K562 (cell line): ENCODE results near the gene INTS6. TPM values are rescaled to one million over a fixed set of nuclear protein-coding genes. Genes with fewer than 3 reads are reported as not detected.
A peak's percentile ranks its signal among the peaks of the same experiment; 100 is the strongest.

Experiments used
- C11orf30 ChIP-seq: fragments of 450-650 bp; IDR thresholded peaks from 2 replicates; pipeline ENCODE4 v1.6.1; 2016; ENCODE audit warnings: low read depth, mild to moderate bottlenecking
- ELF1 ChIP-seq: fragments of 200-800 bp; sonication (Bioruptor generic); IDR thresholded peaks from 2 replicates; pipeline ENCODE4 v1.6.1; 2016; ENCODE audit warnings: missing genetic modification characterization, missing compliant biosample characterization
- HMGN3 ChIP-seq: IDR thresholded peaks from 2 replicates; pipeline ENCODE4 v1.6.1; 2011; ENCODE audit warnings: borderline replicate concordance, low read depth, mild to moderate bottlenecking, mixed read lengths, low read length; ENCODE audit not compliant: insufficient read length; ENCODE audit errors: extremely low read depth
- MAX ChIP-seq: sonication (generic); formaldehyde crosslinking; IDR thresholded peaks from 2 replicates; pipeline ENCODE4 v1.9.0; 2022; ENCODE audit warnings: mild to moderate bottlenecking, missing genetic modification reagents
- NFRKB ChIP-seq: fragments of 450-650 bp; IDR thresholded peaks from 2 replicates; pipeline ENCODE4 v1.6.1; 2016; ENCODE audit warnings: low read depth
- POLR2A ChIP-seq: fragments of 450-650 bp; conservative IDR thresholded peaks from 2 replicates; pipeline ENCODE4 v1.6.1; 2016
- RBFOX2 ChIP-seq: fragments of 200-400 bp; formaldehyde crosslinking; IDR thresholded peaks from 2 replicates; pipeline ENCODE4 v1.6.1; 2017; ENCODE audit warnings: low read depth, mild to moderate bottlenecking, low read length, moderate library complexity
- TAF1 ChIP-seq: IDR thresholded peaks from 2 replicates; pipeline ENCODE4 v1.6.1; 2011; ENCODE audit warnings: mild to moderate bottlenecking, low read length, moderate library complexity; ENCODE audit not compliant: insufficient read depth, control insufficient read depth, severe bottlenecking; ENCODE audit errors: extremely low read depth
- TSC22D4 ChIP-seq: fragments of 450-650 bp; IDR thresholded peaks from 2 replicates; pipeline ENCODE4 v1.6.1; 2016; ENCODE audit warnings: missing genetic modification characterization, missing biosample characterization, control low read depth
- YY1 ChIP-seq, 3 experiments: IDR thresholded peaks; 2 replicates each; pipeline ENCODE4 v1.6.1; 2011; ENCODE audit warnings: low read length in 2 of 3, mild to moderate bottlenecking in 2 of 3, moderate library complexity in 2 of 3, borderline replicate concordance in 1 of 3, control low read depth in 1 of 3, low read depth in 1 of 3; ENCODE audit not compliant: insufficient read depth in 3 of 3, insufficient replicate concordance in 2 of 3, control insufficient read depth in 1 of 3, insufficient read length in 1 of 3; ENCODE audit errors: extremely low read depth in 1 of 3
- ZFX ChIP-seq: sonication (generic); formaldehyde crosslinking; IDR thresholded peaks from 2 replicates; pipeline ENCODE4 v1.8.0; 2022; ENCODE audit warnings: mild to moderate bottlenecking, missing genetic modification reagents, moderate library complexity
- polyA plus RNA-seq, 8 experiments: library from polyadenylated mRNA; depleted of rRNA in 4 of 8; stranded (reverse) in 5 of 8; unstranded in 3 of 8; fragments of >200 nt; fragmentation: Nextera tagmentation in 2 of 8; fragmentation: Illumina TruSeq in 1 of 8; extraction: Ambion mirVana in 2 of 8; extraction: Trizol in 1 of 8; gene quantifications; 2 replicates each; pipeline versions ENCODE4 v1.2.1 to v1.2.3, GENCODE V29; 2011 to 2014; ENCODE audit warnings: inconsistent platforms in 1 of 8, missing spikeins in 1 of 8
- total RNA-seq, 7 experiments: library from RNA; depleted of rRNA in 6 of 7; stranded (reverse); fragments of >200 nt in 6 of 7; fragmentation: Illumina TruSeq in 2 of 7; extraction: Trizol in 2 of 7; gene quantifications; 2 replicates each; pipeline versions ENCODE4 v1.2.1 to v1.2.3, GENCODE V29; 2011 to 2021; ENCODE audit warnings: low replicate concordance in 1 of 7
- TF ChIP-seq, protein P1 (sequence below), 2 experiments: IDR thresholded peaks; 2 replicates each; pipeline ENCODE4 v1.6.1; 2012; ENCODE audit warnings: improper control_type of control experiment in 2 of 2, low read depth in 2 of 2, low read length in 2 of 2, borderline replicate concordance in 1 of 2
- TF ChIP-seq, protein P2 (sequence below), 2 experiments: fragments of 200-800 bp in 1 of 2; sonication (Bioruptor generic) in 1 of 2; sonication (generic) in 1 of 2; formaldehyde crosslinking in 1 of 2; IDR thresholded peaks in 1 of 2; conservative IDR thresholded peaks in 1 of 2; 2 replicates each; pipeline versions ENCODE4 v1.5.0 to v1.6.1; 2016 to 2020; ENCODE audit warnings: missing compliant biosample characterization in 1 of 2, missing genetic modification characterization in 1 of 2, missing genetic modification reagents in 1 of 2
- TF ChIP-seq, protein P3 (sequence below): fragments of 450-650 bp; IDR thresholded peaks from 2 replicates; pipeline ENCODE4 v1.7.0; 2016; ENCODE audit warnings: borderline replicate concordance
- TF ChIP-seq, protein P4 (sequence below): fragments of 200-800 bp; sonication (Bioruptor generic); IDR thresholded peaks from 2 replicates; pipeline ENCODE4 v1.6.1; 2017; ENCODE audit warnings: missing genetic modification characterization, missing compliant biosample characterization

INTS6 gene
- total and polyA plus RNA-seq, 9 of the 15 experiments (the other 6 are each of a cell fraction or from before 2014, with no cell fraction given), result 3.7 to 29.8 (median 16.1) TPM

DNA sequence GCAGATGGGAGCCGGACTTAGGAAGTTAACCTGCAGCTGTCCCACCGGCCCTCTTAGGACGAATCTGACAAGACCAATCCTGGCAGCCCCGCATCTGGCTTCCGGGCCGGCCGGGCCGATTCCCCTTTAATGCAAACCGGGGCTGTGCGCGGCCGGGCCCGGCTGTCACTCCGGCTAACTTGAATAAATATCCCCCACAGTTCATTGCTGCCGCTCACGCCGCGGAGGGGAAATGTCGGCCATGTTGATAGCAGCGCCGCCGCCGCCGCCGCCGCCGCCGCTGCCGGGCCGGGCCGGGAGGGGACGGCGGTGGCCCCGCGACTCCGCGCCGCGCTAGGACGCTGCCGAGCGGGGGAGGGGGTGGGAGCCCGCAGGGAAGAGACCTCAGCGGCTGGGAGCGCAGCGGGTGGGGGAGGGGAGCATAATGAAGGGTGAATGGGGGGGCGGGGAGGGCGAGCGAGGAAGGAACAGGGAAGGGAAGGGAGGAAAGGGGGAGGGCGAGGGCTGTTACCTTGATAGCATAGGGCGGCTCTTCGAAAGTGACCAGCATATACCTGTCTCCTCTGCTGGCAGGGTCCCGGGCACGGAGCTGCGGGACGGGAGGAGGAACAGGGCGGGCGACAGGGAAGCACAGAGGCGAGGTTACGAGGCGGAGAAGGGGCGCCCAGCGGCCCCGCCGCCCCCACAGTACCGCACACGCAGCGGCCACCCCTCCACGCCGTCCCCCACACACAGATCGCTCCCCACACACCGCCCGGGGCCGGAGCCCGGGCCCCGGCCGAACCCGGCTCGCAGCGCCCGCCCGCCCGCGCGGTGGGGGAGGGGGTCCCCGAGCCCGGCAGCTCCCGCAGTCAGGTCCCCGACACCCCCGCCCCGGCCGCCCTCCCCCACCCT lies 1.1 kb downstream of the INTS6 start (continued):
- TF ChIP-seq YY1 (IDR thresholded peaks at IDR 0.05; ENCODE audit: borderline replicate concordance in 1 of 3, control insufficient read depth in 1 of 3, extremely low read depth in 1 of 3, insufficient read depth in 3 of 3, insufficient read length in 1 of 3, insufficient replicate concordance in 2 of 3, low read depth in 1 of 3, low read length in 2 of 3), result peak in 2 of 3 experiments; percentile 85 to 86
- no peak for TF ChIP-seq C11orf30
- TF ChIP-seq TAF1, result peak; percentile 17
- TF ChIP-seq, protein P1, sequence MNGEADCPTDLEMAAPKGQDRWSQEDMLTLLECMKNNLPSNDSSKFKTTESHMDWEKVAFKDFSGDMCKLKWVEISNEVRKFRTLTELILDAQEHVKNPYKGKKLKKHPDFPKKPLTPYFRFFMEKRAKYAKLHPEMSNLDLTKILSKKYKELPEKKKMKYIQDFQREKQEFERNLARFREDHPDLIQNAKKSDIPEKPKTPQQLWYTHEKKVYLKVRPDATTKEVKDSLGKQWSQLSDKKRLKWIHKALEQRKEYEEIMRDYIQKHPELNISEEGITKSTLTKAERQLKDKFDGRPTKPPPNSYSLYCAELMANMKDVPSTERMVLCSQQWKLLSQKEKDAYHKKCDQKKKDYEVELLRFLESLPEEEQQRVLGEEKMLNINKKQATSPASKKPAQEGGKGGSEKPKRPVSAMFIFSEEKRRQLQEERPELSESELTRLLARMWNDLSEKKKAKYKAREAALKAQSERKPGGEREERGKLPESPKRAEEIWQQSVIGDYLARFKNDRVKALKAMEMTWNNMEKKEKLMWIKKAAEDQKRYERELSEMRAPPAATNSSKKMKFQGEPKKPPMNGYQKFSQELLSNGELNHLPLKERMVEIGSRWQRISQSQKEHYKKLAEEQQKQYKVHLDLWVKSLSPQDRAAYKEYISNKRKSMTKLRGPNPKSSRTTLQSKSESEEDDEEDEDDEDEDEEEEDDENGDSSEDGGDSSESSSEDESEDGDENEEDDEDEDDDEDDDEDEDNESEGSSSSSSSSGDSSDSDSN (IDR thresholded peaks at IDR 0.05; ENCODE audit: borderline replicate concordance in 1 of 2, low read depth in 2 of 2, low read length in 2 of 2), result peak in 1 of 2 experiments; percentile 67; a peak in 1 of 4 replicates
- peak; percentile 87 for TF ChIP-seq RBFOX2
- TF ChIP-seq MAX (CRISPR knock-in tag), result no peak
- no peak for TF ChIP-seq TSC22D4 (tag)
- TF ChIP-seq NFRKB, result peak; percentile 12; the same call in 1 of the 2 replicates
- TF ChIP-seq HMGN3, result peak; percentile 65
- TF ChIP-seq, protein P2, sequence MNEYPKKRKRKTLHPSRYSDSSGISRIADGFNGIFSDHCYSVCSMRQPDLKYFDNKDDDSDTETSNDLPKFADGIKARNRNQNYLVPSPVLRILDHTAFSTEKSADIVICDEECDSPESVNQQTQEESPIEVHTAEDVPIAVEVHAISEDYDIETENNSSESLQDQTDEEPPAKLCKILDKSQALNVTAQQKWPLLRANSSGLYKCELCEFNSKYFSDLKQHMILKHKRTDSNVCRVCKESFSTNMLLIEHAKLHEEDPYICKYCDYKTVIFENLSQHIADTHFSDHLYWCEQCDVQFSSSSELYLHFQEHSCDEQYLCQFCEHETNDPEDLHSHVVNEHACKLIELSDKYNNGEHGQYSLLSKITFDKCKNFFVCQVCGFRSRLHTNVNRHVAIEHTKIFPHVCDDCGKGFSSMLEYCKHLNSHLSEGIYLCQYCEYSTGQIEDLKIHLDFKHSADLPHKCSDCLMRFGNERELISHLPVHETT (CRISPR knock-in tag; conservative IDR thresholded peaks at IDR 0.05 in 1 of 2, IDR thresholded peaks at IDR 0.05 in 1 of 2), result peak in 1 of 2 experiments; percentile 90; a peak in 2 of 4 replicates
- TF ChIP-seq ELF1, result peak; percentile 40; the same call in 1 of the 2 replicates
- TF ChIP-seq, protein P3, sequence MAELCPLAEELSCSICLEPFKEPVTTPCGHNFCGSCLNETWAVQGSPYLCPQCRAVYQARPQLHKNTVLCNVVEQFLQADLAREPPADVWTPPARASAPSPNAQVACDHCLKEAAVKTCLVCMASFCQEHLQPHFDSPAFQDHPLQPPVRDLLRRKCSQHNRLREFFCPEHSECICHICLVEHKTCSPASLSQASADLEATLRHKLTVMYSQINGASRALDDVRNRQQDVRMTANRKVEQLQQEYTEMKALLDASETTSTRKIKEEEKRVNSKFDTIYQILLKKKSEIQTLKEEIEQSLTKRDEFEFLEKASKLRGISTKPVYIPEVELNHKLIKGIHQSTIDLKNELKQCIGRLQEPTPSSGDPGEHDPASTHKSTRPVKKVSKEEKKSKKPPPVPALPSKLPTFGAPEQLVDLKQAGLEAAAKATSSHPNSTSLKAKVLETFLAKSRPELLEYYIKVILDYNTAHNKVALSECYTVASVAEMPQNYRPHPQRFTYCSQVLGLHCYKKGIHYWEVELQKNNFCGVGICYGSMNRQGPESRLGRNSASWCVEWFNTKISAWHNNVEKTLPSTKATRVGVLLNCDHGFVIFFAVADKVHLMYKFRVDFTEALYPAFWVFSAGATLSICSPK, result no peak
- TF ChIP-seq, protein P4, sequence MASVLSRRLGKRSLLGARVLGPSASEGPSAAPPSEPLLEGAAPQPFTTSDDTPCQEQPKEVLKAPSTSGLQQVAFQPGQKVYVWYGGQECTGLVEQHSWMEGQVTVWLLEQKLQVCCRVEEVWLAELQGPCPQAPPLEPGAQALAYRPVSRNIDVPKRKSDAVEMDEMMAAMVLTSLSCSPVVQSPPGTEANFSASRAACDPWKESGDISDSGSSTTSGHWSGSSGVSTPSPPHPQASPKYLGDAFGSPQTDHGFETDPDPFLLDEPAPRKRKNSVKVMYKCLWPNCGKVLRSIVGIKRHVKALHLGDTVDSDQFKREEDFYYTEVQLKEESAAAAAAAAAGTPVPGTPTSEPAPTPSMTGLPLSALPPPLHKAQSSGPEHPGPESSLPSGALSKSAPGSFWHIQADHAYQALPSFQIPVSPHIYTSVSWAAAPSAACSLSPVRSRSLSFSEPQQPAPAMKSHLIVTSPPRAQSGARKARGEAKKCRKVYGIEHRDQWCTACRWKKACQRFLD (CRISPR knock-in tag), result peak; percentile 79; the same call in 1 of the 2 replicates
- peak; percentile 40 for TF ChIP-seq ZFX
- peak; percentile 58 for TF ChIP-seq POLR2A
